Right lobe of liver (tissue), 6 donors: ENCODE results near the gene ADAMTS2. TPM values are rescaled to one million over a fixed set of nuclear protein-coding genes. Genes with fewer than 3 reads are reported as not detected.

Experiments
- ATAC-seq, 4 donors: fragments of 200-7000 bp; cut with Tn5 transposase; one replicate each; pipeline ENCODE4 v1.9.1; 2020; ENCODE audit warnings: mild to moderate bottlenecking in 4 of 4, moderate library complexity in 4 of 4
- DNase-seq, 3 donors: peaks; one replicate each; pipeline ENCODE4 v3.0.0-alpha.2; 2020
- H3K27ac ChIP-seq, 3 donors: fragments of 200-600 bp; one replicate each; pipeline ENCODE4 v1.8.0; 2022
- H3K27me3 ChIP-seq, 2 donors: fragments of 200-600 bp; one replicate each; pipeline ENCODE4 v1.8.0; 2022
- H3K36me3 ChIP-seq, 4 donors: fragments of 200-600 bp; sonication (generic) in 1 of 4; one replicate each; pipeline versions ENCODE4 v1.5.1 to v1.8.0; 2017 to 2022; ENCODE audit warnings: control low read depth in 1 of 4
- H3K4me1 ChIP-seq, 4 donors: fragments of 200-600 bp; sonication (generic) in 1 of 4; one replicate each; pipeline versions ENCODE4 v1.5.1 to v1.8.0; 2017 to 2022; ENCODE audit warnings: control low read depth in 1 of 4
- H3K4me3 ChIP-seq, 3 donors: fragments of 200-600 bp; one replicate each; pipeline ENCODE4 v1.8.0; 2022
- H3K9me3 ChIP-seq, 4 donors: fragments of 200-600 bp; sonication (generic) in 1 of 4; one replicate each; pipeline versions ENCODE4 v1.5.1 to v1.8.0; 2017 to 2022; ENCODE audit warnings: control low read depth in 1 of 4
- CTCF ChIP-seq, 4 donors: fragments of 200-600 bp in 3 of 4; fragments of 450-650 bp in 1 of 4; IDR thresholded peaks; one replicate each; pipeline versions ENCODE4 v1.5.1 to v1.8.0; 2016 to 2022; ENCODE audit warnings: antibody characterized with exemption in 4 of 4, mild to moderate bottlenecking in 2 of 4
- POLR2A ChIP-seq: fragments of 450-650 bp; IDR thresholded peaks from one replicate; pipeline ENCODE4 v1.6.1; 2017; ENCODE audit warnings: antibody characterized with exemption, mild to moderate bottlenecking
- WGBS: methylation state at CpG from one replicate; pipeline ENCODE4 v1.1.6; 2018; ENCODE audit warnings: low coverage, low lambda C conversion rate; ENCODE audit not compliant: insufficient coverage; ENCODE audit errors: missing lambda C conversion rate; 5-methylcytosine and 5-hydroxymethylcytosine counted together
- intact Hi-C, 2 donors: fragments of 100-400 bp; cut with DNase I; formaldehyde crosslinking; loops; one replicate each; pipeline versions ENCODE4 v1.11.2 to v1.14.1; 2022
- total RNA-seq, 6 experiments: library from RNA; depleted of rRNA in 2 of 6; stranded (reverse); fragments of >200 nt in 2 of 6; fragmentation: NEBNext Ultra II Directional in 3 of 6; extraction: Animal tissue kit (Norgen Biotek cat#: 25700) in 3 of 6; gene quantifications; one replicate each; pipeline versions ENCODE4 v1.1.0 to v1.2.4, GENCODE V29; 2016 to 2023
- donor health status: DM: no; HTN: yes; CAD: no.
- donor health status: DM: no; HTN: no; CAD: no.
- donor health status: DM: no; HTN: no; CAD: no.
- donor health status: DM: no; HTN: yes; CAD: no.
- donor health status: DM: no; HTN: yes; CAD: no.

The ADAMTS2 gene
- total RNA-seq, 6 experiments from 2014 or later: 6.3 to 18.9 (median 13.5) TPM

- DNase-seq (peak in 2 of 3 donors; percentile 39 to 40), ATAC-seq (peak; percentile 12 to 38 (median 30))
- no peak overlapping the region for H3K4me3 ChIP-seq
- H3K4me1 ChIP-seq: no peaks in the 10 kb centered on the region
- WGBS: 60% methylated on average over 16 of the region's 27 CpGs
- H3K36me3 ChIP-seq: no peaks in the 10 kb centered on the region
- intact Hi-C loops: no loop called here
- no peak overlapping the region for H3K27ac ChIP-seq
- no peaks in the 10 kb centered on the region for H3K9me3 ChIP-seq
- no peaks in the 10 kb centered on the region for H3K27me3 ChIP-seq
- TF ChIP-seq CTCF (IDR thresholded peaks at IDR 0.05) (no peak), POLR2A (no peak)
Measured at GRCh38 chr5:179154991-179155955, 190.0 kb downstream of the ADAMTS2 start.

DNA sequence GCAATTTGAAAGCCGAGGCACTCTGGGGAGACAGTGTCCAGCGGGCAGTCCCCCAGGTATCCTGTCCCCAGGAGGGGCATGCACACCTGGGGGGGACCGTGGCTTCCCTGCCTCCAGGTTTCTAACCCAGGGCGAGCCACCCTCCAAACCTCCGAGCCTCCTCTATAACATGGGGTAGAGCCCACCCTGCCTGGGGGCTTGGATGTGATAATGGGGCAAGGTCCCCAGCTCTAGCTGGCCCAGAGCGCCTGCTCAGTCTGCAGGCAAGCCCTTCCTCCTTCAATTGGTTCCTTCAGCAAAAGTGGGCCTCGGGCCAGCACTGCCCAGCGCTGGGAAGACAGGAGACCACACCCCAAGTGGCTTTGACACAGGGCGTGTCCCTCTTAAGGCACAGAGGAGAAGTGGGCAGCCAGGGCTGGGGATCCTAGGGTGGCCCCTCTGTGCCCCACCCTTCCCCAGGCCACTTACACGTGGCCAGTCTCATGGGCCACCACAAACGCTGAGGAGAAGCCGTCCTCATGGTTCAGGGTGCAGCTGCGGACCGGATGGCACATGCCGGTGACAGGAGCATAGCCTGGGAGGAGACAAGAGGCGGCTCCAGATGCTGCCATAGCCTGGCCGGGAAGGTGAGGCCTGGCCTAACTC is 190.8 kb downstream of the ADAMTS2 start:
- peak in 2 of 3 donors; percentile 56 to 57 for DNase-seq
- TF ChIP-seq CTCF (IDR thresholded peaks at IDR 0.05): no peak
- TF ChIP-seq POLR2A: no peak
- 20% methylated on average over 1 of the region's 17 CpGs for WGBS
- H3K4me3 ChIP-seq: no peak overlapping the region
- H3K27me3 ChIP-seq: no peaks in the 10 kb centered on the region
- intact Hi-C loops: no loop called here
- peak; percentile 43 to 58 (median 52) for ATAC-seq
- no peaks in the 10 kb centered on the region for H3K9me3 ChIP-seq
- no peak overlapping the region for H3K27ac ChIP-seq
- no peaks in the 10 kb centered on the region for H3K36me3 ChIP-seq
- H3K4me1 ChIP-seq: no peaks in the 10 kb centered on the region

GRCh38 chr5:179153921-179154345 is 191.3 kb downstream of the ADAMTS2 start:
- H3K27me3 ChIP-seq: no peaks in the 10 kb centered on the region
- ATAC-seq (no peak), DNase-seq (peak in 1 of 3 donors; percentile 41)
- H3K9me3 ChIP-seq: no peaks in the 10 kb centered on the region
- intact Hi-C loops: no loop called here
- H3K4me3 ChIP-seq: no peak overlapping the region
- H3K27ac ChIP-seq: no peak overlapping the region
- H3K36me3 ChIP-seq: no peaks in the 10 kb centered on the region
- 60% methylated on average over 1 of the region's 22 CpGs for WGBS
- H3K4me1 ChIP-seq: no peaks in the 10 kb centered on the region
- no peak for TF ChIP-seq POLR2A
- no peak for TF ChIP-seq CTCF (IDR thresholded peaks at IDR 0.05)

GRCh38 chr5:179153341-179153901 is 191.8 kb downstream of the ADAMTS2 start:
- H3K27me3 ChIP-seq: no peaks in the 10 kb centered on the region
- no peaks in the 10 kb centered on the region for H3K9me3 ChIP-seq
- no peak overlapping the region for H3K4me3 ChIP-seq
- no peak for TF ChIP-seq POLR2A
- TF ChIP-seq CTCF (IDR thresholded peaks at IDR 0.05): no peak
- no CpG with 5 or more reads among the region's 24 CpGs for WGBS
- ATAC-seq: no peak
- H3K27ac ChIP-seq: no peak overlapping the region
- no peaks in the 10 kb centered on the region for H3K36me3 ChIP-seq
- no peak for DNase-seq
- intact Hi-C loops: no loop called here
- no peaks in the 10 kb centered on the region for H3K4me1 ChIP-seq
